HG03097 (cell line): ENCODE data around the gene MVB12B.

ENCODE experiments used
- ATAC-seq: cut with Tn5 transposase; IDR thresholded peaks from one replicate; pipeline ENCODE4 v1.9.1; 2021; ENCODE audit not compliant: unreplicated experiment, low FRiP score

Gene MVB12B

DNA sequence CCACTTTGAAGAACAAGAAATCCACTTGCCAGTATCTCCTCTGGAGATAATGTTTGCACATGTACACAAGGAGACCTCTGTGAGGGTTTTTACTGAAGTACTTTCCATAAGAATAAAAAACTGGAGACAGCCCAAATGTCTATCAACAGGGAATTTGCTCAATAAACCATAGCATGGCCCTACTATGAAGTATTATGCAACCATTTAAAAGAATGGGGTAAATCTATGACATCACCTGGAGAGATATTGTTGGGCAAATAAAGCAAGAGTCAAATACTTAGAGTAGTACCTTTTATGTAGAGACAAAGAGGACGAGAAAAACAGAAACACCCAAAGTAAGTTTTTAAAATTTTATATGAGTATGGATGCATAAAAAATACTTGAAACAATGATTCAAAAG lies 23.9 kb upstream of the MVB12B start:
- no peak for ATAC-seq

GRCh38 chr9:126303488-126303887 lies 23.1 kb upstream of the MVB12B start:
- ATAC-seq = no peak

DNA sequence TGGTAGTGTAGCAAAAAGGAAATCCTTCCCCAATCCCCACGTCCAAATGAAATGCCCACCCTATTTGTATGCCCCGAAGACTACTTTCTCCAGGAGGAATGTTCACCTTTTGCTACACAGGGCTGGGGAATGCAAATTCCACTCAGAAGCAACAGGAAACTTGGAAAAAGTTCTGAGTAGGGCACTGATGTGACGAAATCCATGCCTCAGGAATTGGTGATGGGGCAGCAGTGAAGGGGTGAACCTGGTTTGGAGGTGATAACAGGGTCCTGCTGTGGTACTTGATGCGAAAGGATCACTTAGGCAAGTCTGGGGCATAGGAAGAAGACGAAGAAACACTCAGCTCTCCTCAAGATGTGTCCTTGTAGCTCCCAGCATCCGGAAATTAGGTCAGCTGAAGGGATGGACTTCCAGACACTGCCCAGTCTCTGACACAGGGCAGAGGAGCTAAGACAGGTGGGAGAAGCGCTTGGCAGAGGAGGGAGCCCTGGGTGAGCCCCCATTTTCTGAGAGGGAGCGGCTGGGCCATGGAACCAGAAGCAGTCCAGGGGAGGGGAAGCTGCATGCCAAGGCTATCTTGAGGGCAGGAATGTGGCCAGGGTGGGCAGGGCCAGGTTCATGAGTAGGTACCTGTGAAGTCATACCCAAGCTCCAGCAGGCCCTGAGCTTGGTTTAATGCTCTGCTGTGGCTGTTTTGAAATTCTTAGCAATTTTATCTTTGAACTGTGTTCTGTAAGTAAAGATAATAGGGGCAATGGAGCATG lies 22.2 kb upstream of the MVB12B start:
- ATAC-seq = no peak

- ATAC-seq = no peak
Measured at GRCh38 chr9:126304971-126305320, 21.7 kb upstream of the MVB12B start.

- no peak for ATAC-seq
Measured at GRCh38 chr9:126306071-126306647, 20.5 kb upstream of the MVB12B start.

DNA sequence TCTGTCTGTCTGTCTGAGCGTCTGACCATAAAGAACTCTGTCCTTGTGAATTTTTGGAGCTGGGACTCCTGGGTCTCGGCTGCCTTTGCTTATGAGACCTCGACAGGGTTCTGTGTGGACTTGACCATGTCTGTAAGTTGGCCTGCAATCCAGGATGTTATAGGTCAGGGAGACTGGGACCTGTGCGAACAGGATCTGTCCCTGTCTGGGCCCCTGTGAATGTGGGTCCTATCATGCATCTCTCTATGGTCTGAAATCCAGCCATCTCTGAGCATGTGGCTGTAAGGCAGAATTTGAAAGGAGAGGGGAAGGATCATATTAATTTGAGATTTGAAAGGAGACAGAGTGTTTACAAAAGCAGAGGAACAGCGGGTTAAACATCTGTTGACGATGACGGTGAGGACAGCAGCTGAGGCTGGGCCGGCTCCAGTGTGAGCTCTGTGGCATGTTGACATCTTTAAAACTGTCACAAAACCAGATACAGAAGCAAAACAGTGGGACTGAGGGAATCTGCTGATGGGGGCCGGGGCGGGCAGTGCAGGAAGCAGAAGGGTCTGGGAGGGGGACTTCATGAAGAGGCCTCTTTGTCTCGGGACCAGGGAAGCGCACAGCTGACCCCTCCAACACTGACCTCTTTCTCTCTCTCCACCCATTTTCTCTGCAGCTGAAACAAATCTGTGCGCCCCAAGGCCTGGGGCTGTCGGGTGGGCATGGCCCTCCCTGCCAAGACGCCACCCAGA lies 19.1 kb upstream of the MVB12B start:
- no peak for ATAC-seq

DNA sequence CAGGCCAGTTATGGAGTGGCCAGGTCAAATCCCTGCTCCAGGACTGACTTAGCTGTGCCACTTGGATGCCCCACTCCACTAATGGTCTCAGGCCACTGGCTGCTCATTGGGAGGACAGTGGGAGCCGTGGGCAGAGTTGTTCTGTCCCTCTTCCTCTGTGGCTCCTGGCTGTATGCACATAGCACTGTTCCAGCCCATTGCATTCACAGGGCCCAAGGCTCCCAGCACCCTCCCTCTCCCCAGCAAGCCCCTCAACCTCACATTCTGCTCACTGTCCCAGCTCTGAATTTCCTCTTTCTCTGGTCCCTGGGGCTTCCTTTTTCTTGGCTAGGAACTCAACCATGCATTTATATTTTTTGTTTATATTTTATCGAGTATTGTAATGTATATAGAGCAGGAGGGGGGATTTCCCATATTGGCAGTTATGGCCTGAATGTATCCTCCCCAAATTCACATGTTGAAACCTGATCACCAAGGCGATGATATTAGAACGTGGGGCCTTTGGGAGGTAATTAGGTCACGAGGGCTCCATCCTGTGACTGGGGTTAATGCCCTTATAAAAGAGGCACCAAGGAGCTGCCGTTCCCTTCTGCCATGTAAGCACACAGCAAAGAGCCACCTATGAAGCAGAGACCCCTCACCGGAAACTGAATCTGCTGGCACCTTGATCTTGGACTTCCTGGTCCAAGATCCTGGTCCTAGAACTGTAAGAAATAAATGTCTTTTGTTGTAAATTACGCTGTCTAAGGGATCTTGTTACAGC lies 17.0 kb upstream of the MVB12B start:
- no peak for ATAC-seq

GRCh38 chr9:126312584-126313551 lies 13.8 kb upstream of the MVB12B start:
- ATAC-seq = no peak

GRCh38 chr9:126316085-126316655 lies 10.5 kb upstream of the MVB12B start:
- ATAC-seq = no peak

DNA sequence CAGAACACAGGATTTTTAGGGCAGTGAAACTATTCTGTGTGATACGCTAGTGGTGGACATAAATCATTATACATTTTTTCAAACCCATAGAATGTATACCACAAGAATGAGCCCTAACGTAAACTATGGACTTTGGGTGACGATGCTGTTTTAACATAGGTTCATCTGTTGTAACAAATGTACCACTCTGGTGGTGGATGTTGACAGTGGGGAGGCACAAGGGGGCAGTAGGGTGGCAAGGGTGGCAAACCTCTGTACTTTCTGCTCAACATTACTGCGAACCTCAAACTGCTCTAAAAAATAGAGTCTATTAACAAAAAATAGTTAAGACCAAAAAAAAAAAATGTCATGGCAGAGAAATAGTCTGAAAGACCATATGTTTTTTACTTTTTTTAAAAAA lies 9.1 kb upstream of the MVB12B start:
- no peak for ATAC-seq

DNA sequence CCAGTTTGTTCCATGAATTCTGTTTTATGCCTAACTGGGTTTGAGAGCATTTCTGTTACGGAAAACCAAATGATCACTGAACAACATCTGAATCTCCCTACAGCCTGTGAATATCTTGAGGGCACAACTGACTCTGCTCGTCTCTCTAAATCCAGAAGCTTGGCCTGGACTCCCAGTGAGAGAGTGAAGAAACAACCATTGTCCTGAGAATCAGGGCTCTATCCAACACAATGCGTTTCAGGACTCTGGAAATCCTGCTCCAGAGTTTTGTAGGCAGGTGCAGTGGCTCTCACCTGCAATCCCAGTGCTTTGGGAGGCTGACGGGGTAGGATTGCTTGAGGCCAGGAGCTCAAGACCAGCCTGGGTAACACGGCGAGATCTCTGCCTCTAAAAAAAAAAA lies 7.8 kb upstream of the MVB12B start:
- no peak for ATAC-seq

- no peak for ATAC-seq
Measured at GRCh38 chr9:126319671-126320070, 7.0 kb upstream of the MVB12B start.

- no peak for ATAC-seq
Measured at GRCh38 chr9:126320158-126320922, 6.3 kb upstream of the MVB12B start.

DNA sequence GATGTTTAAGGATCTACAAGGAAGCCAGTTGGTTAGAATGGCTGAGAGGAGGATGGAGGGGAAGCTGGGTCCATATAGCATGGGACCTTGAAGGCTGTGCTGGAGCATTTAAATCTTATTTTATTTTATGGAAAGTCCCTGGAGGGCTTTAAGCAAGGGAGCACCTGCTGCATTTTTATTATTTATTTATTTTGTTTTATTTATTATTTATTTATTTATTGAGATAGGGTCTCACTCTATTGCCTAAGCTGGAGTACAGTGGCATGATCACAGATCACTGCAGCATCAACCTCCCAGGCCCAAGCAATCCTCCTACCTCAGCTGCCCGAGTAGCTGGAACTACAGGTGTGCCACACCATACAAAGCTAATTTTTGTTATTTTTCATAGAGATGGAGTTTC lies 4.9 kb upstream of the MVB12B start:
- ATAC-seq = no peak

GRCh38 chr9:126325821-126326220 lies 808 bp upstream of the MVB12B start:
- ATAC-seq = no peak

DNA sequence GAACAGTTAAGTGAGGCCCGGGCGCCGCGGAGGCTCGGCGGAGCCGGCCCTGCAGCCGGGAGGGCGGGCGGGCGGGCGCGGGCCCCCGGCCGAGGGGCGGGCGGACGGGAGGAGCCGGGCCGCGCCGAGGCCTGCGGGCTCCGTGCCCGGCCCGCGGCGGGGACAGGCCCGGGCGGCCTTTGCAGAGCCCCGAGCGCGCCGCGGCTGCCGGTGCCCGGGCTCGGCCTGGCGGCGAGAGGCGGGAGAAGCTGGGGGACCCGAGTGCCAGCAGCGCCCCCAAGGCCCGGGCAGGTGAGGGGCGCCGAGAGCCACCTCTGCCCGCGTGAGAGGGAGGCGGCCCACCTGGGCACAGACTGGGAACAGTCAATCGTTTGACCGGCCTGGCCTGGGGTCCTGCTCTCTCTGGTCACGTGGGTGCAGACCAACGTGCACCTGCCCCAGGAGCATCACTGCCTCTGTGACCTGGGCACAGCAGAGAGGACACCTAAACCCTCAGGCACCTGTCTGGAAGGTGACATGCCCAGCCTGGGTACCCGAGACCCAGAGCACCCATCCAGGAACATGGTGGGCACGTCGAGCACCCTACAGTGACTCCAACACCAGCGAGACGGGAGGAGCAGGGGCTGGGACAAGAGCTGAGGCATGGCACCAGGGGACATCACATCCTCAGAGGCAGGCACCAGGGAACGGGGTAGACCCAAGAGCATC lies 531 bp downstream of the MVB12B start:
- ATAC-seq = no peak

- ATAC-seq = no peak
Measured at GRCh38 chr9:126327714-126328185, 1.1 kb downstream of the MVB12B start.

DNA sequence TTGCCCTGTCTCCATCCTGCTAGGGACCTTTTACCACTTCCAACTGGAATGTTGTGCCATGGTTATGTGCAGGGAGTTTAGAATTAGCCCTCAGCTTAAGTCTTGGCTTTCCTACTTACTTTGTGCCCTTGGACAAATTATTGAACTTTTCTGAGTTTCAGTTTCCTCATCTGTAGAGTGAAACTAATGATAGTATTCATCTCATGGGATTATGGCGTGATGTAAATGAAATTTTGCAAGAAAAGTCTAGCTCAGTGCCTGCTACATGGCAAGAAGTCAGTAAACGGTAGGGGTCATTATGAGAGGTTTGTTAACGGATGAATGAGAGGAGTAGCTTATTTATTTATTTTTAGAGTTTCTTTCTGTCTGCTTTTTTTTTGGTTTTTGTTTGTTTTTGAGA lies 1.8 kb downstream of the MVB12B start:
- ATAC-seq = no peak
